HL-60 (cell line): Measurements from ENCODE around the gene LGALS7.
"Not testable (repeated sequence)": the region's sequence is repeated elsewhere in the genome, so short reads cannot be mapped to it uniquely, and the experiment has no call there.

Experiments
- DNase-seq, 2 experiments: peaks; one replicate each; pipeline ENCODE4 v3.0.0-alpha.2; 2010 to 2020; ENCODE audit warnings: low read depth in 1 of 2, low spot score in 1 of 2
- H3K27ac ChIP-seq: fragments of 250-450 bp; sonication (Bioruptor Pico); replicated peaks from 2 replicates; pipeline ENCODE4 v1.5.1; 2020; ENCODE audit warnings: mild to moderate bottlenecking, moderate library complexity
- H3K27me3 ChIP-seq: fragments of 250-450 bp; sonication (Bioruptor Pico); 2 replicates; pipeline ENCODE4 v1.5.1; 2021; ENCODE audit warnings: mild to moderate bottlenecking, moderate library complexity; ENCODE audit not compliant: insufficient read depth, poor library complexity, severe bottlenecking
- H3K4me3 ChIP-seq: replicated peaks from 2 replicates; pipeline ENCODE4 v1.5.1; 2011; ENCODE audit warnings: mild to moderate bottlenecking, control low read depth, low read length; ENCODE audit not compliant: insufficient read depth
- CTCF ChIP-seq: IDR thresholded peaks from one replicate; pipeline ENCODE4 v1.5.1; 2011; ENCODE audit warnings: low read length, control low read depth, inconsistent platforms; ENCODE audit not compliant: insufficient read depth
- GABPA ChIP-seq: IDR thresholded peaks from 2 replicates; pipeline ENCODE4 v1.6.1; 2012; ENCODE audit warnings: low read depth
- POLR2AphosphoS5 ChIP-seq: IDR thresholded peaks from 2 replicates; pipeline ENCODE4 v1.6.1; 2012; ENCODE audit warnings: low read depth
- SPI1 ChIP-seq: IDR thresholded peaks from 2 replicates; pipeline ENCODE4 v1.6.1; 2012; ENCODE audit warnings: low read depth, mild to moderate bottlenecking, borderline replicate concordance
- TF ChIP-seq, protein P1 (sequence below): IDR thresholded peaks from 2 replicates; pipeline ENCODE4 v1.6.1; 2012; ENCODE audit warnings: low read depth; ENCODE audit not compliant: insufficient replicate concordance

LGALS7 gene

DNA sequence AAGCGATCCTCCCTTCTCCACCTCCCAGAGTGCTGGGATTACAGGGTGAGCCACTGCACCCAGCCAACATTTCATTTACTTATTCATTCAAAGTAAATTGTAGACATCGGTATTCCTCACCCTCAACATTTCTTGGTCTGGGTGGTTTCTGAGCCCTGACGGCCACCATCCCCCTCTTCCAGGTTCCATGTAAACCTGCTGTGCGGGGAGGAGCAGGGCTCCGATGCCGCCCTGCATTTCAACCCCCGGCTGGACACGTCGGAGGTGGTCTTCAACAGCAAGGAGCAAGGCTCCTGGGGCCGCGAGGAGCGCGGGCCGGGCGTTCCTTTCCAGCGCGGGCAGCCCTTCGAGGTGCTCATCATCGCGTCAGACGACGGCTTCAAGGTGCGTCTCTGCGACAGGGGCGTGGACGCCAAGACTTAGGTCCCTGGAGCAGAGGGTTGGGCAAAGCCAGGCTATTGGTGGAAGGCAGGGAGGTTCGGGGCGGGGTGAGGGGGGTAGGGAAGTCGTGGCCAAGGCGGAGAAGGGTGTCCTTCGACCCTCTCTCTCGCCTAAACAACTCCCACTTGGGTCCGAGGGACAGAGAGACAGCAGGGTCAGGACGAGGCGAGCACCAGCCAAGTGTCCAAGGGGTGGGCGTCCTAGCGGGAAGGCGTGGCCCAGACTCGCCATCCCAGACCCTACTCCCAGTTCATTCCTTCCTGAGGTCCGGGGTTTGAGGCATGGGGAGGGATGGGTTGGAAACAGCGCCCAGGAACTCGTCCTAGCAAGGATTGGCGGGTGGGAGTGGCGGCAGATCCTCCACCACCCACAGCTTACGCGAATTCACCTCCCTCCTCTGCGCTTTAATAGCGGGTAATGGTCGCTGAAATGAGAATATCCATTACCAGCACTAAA lies 17.4 kb upstream of the LGALS7 start:
- H3K27ac ChIP-seq, H3K4me3 ChIP-seq, DNase-seq: not testable (repeated sequence)
- peaks cover 12% of the 10 kb centered on the region for H3K27me3 ChIP-seq

DNA sequence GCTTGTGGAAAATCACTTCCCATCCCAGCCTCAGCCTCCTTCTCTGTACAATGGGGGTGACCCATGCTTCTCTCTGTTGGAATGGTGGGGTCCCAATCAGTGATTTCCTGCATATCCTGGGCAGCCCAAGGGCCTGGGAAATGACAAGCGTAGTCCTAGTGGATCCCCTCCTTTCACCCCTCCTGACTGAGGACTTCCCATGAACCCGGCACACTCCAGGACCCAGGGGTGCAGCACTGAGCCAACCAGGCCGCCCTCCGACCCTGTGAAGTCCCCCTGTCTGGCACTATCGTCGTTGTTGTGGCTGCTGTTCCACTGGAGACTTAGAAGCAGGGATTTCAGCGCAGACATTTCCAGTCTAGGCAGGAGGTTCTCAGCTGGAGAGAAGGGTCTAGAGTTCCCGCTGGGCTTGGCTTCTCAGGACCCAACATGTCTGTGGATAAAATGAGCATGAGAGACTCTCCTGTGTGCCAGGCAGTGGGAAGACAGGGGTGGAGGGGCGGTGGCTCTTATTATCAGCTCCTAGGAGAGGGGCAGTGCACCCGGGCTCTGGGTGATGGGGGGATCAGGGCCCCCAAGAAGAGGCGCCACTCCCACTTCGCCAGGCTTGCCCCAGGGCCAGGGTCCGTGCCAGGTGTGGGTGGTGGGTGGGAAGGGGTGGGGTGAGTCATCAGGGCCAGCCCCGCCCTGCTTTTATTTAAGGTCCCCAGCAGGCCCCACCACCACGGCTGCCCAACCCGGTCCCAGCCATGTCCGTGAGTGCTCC lies 15.3 kb upstream of the LGALS7 start, which contains the start of gene LGALS7B:
Gene LGALS7B (plus strand): TSS at position 723 of the 766 bp plus-strand sequence. CDS start 27 bp downstream, at position 750.
- H3K27me3 ChIP-seq: peaks cover 12% of the 10 kb centered on the region
- DNase-seq: no peak
- H3K4me3 ChIP-seq: no peak within 1 kb of the TSS
- no peak within 1 kb of the TSS for H3K27ac ChIP-seq
- TF ChIP-seq GABPA: no peak
- no peak for TF ChIP-seq POLR2AphosphoS5
- no peak for TF ChIP-seq CTCF
- TF ChIP-seq SPI1: no peak
- TF ChIP-seq, protein P1, sequence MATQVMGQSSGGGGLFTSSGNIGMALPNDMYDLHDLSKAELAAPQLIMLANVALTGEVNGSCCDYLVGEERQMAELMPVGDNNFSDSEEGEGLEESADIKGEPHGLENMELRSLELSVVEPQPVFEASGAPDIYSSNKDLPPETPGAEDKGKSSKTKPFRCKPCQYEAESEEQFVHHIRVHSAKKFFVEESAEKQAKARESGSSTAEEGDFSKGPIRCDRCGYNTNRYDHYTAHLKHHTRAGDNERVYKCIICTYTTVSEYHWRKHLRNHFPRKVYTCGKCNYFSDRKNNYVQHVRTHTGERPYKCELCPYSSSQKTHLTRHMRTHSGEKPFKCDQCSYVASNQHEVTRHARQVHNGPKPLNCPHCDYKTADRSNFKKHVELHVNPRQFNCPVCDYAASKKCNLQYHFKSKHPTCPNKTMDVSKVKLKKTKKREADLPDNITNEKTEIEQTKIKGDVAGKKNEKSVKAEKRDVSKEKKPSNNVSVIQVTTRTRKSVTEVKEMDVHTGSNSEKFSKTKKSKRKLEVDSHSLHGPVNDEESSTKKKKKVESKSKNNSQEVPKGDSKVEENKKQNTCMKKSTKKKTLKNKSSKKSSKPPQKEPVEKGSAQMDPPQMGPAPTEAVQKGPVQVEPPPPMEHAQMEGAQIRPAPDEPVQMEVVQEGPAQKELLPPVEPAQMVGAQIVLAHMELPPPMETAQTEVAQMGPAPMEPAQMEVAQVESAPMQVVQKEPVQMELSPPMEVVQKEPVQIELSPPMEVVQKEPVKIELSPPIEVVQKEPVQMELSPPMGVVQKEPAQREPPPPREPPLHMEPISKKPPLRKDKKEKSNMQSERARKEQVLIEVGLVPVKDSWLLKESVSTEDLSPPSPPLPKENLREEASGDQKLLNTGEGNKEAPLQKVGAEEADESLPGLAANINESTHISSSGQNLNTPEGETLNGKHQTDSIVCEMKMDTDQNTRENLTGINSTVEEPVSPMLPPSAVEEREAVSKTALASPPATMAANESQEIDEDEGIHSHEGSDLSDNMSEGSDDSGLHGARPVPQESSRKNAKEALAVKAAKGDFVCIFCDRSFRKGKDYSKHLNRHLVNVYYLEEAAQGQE: no peak

DNA sequence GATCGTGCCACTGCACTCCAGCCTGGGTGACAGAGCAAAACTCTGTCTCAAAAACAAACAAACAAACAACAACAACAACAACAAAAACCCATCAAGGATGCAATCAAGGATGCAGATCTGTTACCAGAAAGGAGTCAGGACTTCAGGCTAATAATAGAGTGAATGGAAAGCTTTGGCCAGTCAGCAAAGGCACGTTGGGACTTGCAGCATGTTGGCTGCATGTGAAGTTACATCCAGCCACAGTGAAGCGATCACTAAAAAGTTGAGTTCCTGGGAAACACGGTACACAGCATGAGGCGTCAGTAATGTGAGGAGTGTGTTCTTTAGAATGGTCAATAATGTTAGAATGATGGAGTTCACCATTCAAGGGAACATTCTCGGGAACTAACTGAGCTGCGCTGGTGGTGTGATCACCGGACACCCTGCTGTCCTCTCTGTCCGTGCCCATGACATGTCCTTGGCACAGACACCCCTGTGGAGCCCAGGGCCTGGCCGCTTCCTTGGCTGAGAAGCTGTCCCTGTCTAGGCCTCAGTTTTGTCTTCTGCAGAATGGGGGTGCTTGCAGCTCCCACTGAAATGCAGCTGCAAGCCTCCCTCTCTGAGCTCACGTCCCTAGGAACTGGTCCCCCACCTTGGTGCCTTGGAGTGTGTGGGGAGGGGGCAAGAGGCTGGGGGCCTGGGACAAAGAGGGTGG lies 13.4 kb upstream of the LGALS7 start:
- TF ChIP-seq POLR2AphosphoS5 (no peak), SPI1 (no peak), GABPA (no peak), CTCF (no peak)
- TF ChIP-seq, protein P1: no peak
- DNase-seq: no peak
- H3K27me3 ChIP-seq: no peaks in the 10 kb centered on the region
- H3K4me3 ChIP-seq: no peak overlapping the region
- no peak overlapping the region for H3K27ac ChIP-seq

DNA sequence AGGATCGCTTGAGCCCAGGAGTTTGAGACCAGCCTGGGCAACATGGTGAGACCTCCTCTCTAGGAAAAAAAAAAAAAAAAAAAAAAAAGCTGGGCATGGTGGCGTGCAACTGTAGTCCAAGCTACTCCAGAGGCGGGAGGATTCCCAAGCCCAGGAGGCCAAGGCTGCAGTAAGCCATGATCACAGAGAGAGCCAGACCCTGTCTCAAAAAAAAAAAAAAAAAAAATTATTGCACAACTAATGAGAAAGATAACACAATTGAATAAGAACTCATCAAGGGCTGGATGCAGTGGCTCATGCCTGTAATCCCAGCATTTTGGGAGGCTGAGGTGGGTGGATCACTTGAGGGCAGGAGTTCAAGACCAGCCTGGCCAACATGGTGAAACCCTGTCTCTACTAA lies 12.7 kb upstream of the LGALS7 start:
- not testable (repeated sequence) for H3K27me3 ChIP-seq, DNase-seq, H3K27ac ChIP-seq, H3K4me3 ChIP-seq
